GM19372 (cell line): ENCODE results near the gene TCF3.
"Not testable (repeated sequence)": the region's sequence is repeated elsewhere in the genome, so short reads cannot be mapped to it uniquely, and the experiment has no call there.

Source experiments
- ATAC-seq: cut with Tn5 transposase; IDR thresholded peaks from one replicate; pipeline ENCODE4 v1.9.1; 2021; ENCODE audit warnings: mild to moderate bottlenecking, low read depth, moderate library complexity; ENCODE audit not compliant: unreplicated experiment

The TCF3 gene

DNA sequence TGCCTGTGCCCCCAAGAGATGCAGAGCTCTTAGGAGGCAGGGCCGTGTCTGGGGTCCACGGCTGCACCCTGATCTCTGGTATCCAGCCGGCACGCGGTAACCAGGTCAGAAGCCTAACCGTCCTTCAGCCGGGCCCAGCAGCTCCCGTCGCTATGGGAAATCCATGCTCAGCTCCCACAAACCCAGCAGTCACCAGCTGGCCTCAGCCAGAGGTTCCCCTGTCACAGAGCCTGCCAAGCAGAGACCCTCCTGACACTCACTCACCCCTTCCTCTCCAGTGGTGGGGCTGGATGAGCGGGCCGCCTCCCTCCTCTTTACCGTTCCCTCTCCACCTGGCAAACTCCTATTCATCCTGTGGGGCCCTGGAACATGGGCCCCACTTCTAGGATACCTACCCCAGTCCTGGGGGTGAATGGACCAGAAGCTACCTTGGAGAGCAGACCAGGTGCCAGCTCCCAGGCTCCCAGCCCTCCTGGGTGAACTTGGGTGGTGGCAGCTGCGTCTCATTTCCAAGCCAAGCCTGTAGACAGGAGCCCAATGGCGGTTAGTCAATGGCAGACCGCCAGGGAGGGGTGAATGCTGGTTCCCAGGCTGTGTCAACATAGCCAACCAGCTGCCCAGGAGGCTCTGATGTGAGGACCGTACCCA is 21.4 kb upstream of the TCF3 start:
- no peak for ATAC-seq

DNA sequence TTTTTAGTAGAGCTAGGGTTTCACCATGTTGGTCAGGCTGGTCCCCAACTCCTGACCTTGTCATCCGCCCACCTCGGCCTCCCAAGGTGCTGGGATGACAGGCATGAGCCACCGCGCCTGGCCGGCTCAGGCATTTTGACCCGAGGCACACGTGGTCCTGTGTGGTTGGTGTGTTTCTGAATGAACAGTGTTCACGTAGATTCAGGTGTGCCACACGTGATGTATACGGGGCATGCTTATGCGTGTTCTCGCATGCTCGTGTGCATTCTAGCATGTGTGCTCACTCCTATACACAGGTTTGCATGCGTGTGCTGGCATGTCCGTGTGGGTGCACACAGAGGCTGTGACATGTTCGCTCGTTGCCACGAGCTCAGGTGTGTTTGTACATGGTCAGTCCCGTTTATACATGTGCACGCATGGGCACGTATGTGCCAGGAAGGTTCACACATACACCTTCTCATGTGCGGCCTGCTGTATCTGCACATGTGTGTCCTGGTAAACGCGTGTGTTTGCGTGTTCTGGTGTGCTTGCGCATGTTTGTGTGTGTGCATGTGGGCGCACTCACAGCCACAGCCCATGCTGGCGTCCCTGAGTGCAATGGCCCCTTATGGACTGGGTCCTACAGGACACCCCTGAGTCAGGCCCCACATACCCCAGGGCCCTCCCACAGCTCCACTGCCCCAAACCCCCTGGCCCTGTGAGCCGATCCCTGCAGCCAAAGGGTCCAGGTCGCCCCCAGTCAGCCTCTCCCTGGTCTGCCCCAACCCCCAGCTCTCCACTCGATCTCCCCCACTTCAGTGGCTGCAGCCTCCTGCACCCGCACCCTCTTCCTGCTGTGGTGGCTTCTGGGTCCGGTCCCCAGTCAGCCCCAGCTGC is 20.6 kb upstream of the TCF3 start:
- no peak for ATAC-seq

DNA sequence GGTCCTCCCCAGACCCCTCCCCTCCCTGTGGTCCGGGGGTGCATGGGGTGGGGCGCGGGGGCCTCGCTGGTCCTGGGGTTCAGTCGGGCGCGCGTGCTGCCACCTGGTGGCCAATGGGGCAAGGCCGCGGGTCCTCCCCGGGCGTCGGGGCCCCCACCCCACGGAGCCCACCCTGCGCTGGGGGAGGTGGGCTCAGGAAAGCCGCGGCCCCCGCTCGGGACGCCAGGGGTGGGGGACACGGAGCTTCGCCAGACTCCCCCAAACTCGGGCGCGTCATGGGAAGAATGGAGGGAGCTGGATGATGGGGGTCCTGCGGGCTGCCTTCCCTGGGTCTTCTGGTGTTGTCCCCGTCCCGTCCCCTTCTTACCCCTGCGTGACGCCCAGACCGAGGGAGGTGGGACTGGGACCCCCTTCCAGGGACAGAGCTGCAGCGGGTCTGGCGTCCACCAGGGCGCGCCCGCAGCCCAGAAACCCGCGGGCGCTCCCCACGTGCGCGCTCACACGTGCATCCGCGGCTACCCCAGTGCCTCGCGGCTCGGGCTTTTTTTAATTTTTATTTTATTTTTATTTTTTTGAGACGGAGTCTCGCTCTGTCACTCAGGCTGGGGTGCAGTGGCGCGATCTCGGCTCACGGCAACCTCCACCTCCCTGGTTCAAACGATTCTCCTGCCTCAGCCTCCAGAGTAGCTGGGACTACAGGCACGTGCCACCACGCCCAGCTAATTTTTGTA is 19.8 kb upstream of the TCF3 start:
- no peak for ATAC-seq

DNA sequence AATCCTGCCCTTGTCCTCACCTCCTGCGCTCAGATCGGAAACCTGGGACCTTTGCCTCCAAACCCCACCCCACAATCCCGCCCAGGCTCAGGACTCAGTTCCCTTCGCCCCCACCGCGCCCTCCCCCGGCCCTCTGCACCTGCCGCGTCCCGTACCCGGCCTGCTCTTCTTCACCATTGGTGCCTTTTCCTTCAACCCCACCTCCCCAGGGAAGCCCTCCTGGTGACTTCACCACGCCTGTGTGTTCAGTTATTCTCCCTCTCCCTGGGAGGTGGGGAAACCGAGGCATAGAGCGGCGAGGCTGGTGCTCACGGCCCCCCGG is 19.3 kb upstream of the TCF3 start:
- no peak for ATAC-seq

DNA sequence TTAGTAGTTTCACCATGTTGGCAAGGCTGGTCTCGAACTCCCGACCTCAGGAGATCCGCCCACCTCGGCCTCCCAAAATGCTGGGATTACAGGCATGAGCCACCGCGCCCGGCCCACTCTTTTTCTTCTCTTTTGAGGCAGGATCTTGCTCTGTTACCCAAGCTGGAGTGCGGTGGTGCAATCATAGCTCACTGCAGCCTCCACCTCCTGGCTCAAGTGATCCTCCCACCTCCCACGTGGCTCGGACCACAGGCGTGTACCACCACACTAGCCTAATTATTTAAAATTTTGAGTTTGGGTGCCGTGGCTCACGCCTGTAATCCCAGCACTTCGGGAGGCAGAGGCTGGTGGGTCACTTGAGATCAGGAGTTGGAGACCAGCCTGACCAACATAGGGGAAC is 18.3 kb upstream of the TCF3 start:
- not testable (repeated sequence) for ATAC-seq

DNA sequence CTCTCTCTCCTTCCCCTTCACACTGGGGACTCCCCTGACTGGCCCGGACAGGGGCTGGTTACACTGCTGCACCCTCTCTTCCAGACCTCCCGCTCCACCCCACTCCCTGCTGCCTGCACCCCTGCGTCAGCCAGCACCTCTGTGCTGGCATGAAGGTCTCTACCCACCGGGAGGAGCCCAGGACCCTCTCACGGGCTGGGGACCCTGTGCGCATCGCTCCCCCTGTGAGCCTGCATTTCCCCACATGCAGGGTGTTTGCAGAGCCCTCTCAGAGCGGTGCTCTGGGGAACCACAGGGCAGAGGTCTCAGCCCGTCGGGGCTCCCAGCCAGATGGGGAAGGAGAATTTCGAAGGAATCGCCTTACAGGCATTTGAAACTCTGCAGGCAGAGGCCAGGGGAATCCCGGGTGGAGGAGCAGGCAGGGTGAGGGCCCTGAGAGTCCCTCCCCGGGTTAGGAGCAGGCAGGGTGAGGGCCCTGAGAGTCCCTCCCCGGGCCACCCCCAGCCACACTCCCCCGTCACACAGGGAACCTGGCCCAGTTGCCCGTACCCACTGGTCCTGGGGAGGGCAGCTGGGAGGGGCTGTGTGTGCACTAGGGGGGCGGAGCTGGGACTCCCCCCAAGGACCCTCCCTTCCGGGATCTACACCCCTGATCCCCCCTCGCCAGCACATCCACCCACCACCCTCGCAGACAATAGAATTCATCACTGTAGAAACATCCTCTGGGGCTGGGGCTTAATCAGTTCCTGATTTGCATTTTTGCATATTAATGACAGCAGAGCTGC is 16.3 kb upstream of the TCF3 start:
- peak; percentile 46 for ATAC-seq

DNA sequence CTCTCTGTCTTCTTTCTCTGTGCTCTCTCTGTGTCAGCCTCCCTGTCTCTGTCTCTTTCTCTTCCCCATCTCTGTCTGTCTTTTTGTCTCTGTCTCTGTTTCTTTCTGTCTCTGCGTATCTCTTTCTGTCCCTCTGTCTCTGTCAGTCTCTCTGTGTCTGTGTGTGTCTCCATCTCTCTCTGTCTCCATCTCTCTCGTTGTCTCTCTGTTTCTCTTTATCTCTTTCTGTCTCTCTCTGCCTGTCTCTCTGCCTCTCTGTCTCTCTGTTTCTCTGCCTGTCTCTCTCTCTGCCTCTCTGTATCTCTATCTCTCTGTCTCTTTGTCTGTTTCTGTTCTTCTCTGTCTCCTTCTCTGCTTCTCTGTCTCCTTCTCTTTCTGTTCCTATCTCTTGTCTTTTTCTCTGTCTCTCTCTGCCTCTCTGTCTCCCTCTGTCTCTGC is 15.7 kb upstream of the TCF3 start:
- no peak for ATAC-seq

DNA sequence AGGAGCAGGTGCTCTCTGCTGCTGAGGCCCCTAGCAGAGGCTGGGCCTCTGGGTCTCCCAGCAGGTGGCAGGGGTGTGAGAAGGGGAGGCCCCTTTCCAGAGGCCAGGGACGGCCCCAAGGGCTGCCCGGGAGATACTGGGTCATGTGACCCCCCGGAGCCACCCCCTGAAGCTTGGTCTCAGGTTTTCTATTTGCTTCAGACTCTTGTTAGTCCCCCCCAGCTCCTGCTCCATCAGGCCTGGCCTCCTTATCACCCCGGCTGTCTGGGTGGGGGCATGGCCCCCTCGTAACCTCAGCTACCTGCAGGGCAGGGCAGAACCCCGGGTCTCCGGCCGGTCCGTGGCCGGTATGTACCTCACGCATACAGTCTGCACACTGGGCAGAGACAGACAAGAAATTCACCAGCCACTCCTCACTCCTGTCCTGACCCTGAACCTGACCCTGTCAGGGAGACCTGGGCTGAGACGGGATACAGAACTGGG is 13.2 kb upstream of the TCF3 start:
- ATAC-seq, result no peak

DNA sequence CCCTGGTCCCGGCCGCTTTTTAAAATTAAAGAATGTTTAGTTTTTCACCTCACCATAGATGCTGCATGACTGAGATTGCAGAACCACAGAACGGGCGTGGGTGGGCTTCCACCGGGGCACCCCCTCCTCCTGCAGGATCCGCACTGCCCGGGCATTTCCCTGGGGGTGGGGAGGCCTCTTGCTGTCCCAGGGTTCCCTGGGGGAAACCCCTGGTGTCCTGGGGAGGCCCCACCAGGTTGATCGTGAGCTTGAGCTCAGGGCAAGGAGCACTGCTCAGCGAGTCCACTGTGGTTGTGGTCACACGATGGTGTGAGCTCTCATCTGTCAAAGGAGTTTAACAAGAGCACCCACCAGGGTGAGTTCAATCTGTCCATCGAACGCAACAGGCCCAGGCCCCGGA is 11.4 kb upstream of the TCF3 start:
- ATAC-seq, result no peak

DNA sequence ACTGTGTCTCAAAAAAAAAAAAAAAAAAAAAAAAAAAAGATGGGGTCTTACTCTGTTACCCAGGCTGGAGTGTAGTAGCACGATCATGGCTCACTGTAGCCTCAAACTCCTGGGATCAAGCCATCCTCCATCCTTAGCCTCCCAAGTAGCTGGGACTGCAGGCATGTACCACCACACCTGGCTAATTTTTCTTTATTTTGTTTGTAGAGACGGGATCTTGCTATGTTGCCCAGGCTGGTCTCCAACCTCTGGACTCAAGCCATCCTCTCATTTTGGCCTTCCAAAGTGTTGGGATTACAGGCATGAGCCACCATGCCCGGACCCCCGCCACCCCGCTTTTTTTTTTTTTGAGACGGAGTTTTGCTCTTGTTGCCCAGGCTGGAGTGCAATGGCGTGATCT is 10.8 kb upstream of the TCF3 start:
- not testable (repeated sequence) for ATAC-seq

DNA sequence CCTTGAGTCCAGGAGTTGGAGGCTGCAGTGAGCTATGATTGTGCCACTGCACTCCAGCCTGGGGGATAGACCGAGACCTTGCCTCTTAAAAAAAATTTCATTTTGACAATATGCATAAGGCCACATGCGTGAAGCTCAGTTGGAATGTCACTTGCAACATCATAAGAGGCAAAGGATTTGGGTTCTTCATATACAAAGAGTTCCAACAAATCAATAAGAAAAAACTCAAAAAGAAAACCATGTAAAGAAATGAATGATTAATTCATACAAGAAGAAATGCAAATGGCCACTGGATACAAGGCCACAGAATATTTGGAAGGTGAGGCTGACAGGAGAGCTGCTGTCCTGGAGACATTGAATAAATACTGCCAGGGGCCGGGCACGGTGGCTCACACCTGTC is 9.6 kb upstream of the TCF3 start:
- ATAC-seq, result no peak

DNA sequence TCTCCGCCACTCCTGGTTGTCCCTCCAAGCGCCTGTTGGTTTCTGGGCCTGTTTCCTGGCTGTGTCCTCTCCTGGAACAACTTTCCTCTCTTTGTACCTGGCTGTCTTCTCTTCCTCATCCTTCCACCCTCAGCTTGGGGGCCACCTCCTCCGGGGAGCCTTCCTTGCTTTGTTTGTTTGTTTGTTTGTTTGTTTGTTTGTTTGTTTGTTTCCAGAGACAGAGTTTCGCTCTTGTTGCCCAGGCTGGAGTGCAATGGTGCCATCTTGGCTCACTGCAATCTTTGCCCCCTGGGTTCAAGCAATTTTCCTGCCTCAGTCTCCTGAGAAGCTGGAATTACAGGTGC is 6.6 kb upstream of the TCF3 start:
- no peak for ATAC-seq

DNA sequence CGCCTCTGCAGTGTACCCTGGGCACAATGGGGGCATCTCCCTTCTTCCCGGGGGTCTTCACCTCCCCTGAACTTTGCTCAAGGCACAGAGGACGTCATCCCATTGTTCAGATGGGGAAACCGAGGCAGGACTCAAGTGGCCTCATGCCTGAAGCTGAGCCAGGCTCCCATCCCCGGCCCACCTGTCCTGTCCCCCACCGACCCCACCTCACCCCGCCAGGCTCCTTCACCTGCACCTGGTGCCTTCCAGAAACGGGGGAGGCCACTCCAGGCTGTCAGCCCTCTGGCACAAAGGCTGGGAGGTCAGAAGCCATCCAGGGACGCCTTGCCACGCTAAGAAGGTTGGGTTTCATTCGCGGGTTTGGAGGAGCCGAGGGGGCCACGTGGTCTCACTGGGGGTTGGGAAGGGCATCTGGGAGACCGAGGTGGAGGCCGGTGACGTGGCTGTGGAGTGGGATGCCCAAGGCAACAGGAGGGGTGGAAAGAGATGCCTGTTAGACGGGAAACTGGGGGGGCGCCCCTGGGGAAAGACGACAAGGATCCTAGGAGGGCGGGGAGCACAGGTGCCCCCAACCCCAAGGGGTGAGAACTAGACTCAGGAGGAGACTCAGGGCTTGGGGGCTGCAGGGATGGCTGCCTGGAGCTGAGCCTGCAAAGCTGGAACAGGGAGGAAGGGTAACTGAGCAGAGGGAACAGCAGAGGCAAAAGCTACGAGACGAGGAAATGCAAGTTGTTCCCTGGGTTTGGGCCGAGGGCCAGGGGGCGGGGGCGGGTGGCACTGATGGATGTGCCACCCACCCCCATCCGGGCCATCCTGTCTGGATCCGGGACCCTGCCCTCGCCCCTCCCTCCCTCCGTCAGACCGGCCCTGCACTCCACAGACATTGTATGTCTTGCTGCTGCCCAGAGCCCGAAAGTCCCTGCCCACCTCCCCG is 6.0 kb upstream of the TCF3 start:
- ATAC-seq, result no peak

DNA sequence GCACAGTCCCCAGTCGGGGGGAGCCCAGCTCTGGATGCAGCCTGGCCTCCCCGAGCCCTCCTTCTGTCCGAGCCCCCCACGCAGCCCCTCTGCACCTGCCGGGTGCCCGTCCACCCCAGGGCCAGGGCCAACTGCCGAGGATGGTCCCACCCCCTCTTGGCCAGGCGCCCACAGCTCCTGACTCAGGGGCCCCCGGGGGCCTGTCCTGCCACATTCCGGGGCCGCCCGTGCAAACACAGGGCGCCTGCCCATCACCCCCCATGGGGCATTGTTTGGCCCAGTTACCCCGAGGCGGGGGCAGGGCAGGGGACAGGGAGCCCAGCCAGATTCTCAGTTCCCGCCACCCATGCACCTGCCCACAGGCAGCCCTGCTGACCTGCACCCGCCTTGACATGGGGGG is 5.3 kb upstream of the TCF3 start:
- no peak for ATAC-seq

DNA sequence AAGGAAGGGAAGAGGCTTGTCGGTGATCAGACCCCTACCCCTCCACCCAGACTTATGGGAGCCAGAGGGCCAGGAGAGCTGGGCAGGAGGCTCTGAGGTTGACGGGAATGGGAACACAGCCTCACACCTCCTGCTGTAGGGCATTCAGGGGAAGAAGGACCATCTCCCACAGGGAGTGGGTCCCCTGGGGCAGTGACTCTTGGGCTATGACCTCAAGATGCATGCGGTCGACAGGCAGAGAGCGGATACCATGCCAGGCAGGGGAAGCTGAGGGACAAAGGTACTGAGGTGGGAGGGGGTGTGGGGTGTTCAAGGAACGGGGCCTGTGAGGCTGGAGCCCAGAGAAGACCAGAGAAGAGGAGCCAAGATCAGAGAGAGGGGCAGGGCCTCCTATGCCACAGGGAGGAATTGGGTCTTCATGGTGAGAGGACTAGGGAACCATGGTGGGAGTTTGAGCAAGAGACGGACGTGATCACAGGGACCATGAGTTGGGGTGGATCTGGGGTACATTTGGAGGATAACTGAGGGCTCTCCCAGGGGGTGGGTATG is 4.6 kb upstream of the TCF3 start:
- ATAC-seq, result no peak

DNA sequence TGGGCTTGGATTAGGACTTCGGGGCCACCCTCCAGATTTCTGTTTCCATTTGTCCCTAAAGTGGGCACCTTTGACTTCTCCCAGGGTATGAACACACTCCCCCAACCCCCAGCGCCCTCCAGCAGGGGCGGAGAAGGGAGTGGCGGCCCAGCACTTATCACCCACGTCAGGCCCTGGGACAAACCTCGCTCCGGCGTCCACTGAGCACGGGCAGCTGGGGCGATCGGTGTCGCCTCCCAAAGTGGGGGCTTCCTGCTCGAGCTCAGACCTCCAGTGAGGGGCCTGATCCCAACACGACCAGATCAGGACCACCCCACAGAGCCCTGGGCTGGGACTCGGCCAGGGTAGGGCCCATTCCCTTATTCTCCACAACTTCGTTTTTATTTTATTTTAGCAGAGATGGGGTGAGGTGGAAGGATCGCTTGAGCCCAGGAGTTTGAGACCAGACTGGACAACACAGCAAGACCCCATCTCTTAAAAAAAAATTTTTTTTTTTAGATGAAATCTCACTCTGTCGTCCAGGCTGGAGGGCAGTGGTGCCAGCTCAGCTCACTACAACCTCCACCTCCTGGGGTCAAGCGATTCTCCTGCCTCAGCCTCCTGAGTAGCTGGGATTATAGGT is 3.7 kb upstream of the TCF3 start:
- no peak for ATAC-seq

DNA sequence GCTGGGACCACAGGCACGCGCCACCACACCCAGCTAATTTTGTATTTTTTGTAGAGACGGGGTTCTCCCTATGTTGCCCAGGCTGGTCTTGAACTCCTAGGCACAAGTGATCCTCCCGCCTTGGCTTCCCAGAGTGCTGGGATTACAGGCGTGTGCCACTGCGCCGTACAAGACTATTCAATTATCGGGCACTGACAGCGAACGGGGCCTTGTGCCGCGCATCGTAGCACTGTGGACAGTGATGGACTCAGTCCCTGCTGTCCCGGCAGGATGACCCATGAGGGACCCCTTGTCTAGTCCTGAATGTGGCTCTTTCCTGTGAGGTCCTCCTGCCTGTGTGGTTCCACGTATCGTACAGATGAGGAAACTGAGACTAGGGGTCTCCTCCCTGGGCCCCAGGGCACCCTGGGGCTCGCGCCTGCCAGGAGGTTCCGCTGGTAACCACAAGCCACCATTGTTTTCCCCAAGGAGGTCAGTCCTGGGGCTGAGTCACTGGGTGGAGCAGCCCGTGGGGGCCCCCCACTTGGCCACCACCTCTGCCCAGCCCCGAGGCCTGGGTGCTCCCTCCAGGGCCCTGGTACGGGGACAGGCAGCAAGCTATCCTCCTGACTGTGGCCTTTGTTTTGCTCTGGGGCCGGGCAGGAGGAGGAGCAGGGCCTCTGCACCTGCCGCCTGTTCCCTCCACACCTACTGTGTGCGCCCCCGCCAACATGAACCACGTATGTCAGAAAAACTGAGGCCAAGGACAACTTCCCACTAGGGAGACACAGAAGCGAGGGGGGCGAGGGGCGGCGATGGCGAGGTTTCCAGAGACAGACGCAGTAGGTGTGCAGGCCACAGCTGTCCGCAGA is 2.9 kb upstream of the TCF3 start:
- no peak for ATAC-seq

DNA sequence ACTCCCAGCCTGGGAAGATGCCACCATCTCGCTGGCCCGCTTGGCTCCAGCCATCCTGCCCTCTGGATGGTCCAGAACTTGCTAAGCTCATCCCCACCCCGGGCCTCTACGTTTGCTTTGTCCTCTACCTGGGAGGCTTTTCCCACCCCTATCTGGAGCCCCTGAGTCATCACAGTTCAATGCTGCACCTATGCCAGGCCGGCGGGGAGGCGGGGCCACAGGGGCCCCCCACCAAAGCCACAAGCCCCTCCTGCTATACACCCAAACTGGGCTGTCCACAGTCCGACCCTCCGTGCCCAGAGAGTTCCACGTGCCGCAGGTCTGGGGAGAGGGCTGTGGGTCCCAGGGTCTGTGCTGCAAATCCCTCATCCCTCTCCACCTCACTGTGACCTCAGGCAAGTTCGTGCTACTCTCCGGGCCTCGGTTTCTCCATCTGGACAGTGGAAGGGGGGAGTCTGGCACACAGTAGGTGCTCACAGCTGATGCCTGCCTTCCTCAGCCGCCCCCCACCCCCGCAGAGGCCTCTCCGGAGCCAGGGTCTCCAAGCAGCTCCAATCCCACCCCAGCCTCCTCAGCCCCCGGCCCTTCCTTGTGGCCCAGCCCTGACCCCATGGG is 1.9 kb upstream of the TCF3 start:
- no peak for ATAC-seq
